HepG2 (cell line): ENCODE results near the gene DHH. TPM values are rescaled to one million over a fixed set of nuclear protein-coding genes. Genes with fewer than 3 reads are reported as not detected.

Source experiments
- ATAC-seq: fragments of 200-7000 bp; cut with Tn5 transposase; 3 replicates; pipeline ENCODE4 v1.9.1; 2020; ENCODE audit warnings: mild to moderate bottlenecking, moderate library complexity
- BruUV-seq: library from RNA; stranded (reverse); fragments of 400-500 nt; replicated peaks from 2 replicates; lab custom pipeline; 2021; lab: Mats Ljungman, UMichigan
- CTCF ChIA-PET: fragments of 300-600 bp; formaldehyde crosslinking; extraction: SDS; loops from one replicate; lab custom pipeline; 2021; ENCODE audit warnings: low total read pairs, inconsistent platforms, low intra/inter-chr PET ratio; lab: Yijun Ruan, JAX
- POLR2A ChIA-PET: fragments of 350-600 bp; sonication (Branson Sonifier 250); formaldehyde crosslinking; loops from one replicate; lab custom pipeline; 2020; ENCODE audit warnings: antibody characterized with exemption, inconsistent platforms; lab: Yijun Ruan, JAX
- DNase-seq: peaks from one replicate; pipeline ENCODE4 v3.0.0-alpha.2; 2015; ENCODE audit warnings: low spot score
- FAIRE-seq: peaks from 3 replicates; lab custom pipeline; 2011; peaks lifted over from hg19 to GRCh38; lab: Jason Lieb, UNC
- H2AFZ ChIP-seq: one replicate; pipeline ENCODE4 v1.6.1; 2011; ENCODE audit warnings: low read length, inconsistent platforms
- H3K27ac ChIP-seq: fragments of 300-600 bp; 3 replicates; pipeline ENCODE4 v1.8.0; 2011; ENCODE audit warnings: mixed run types, mild to moderate bottlenecking, mixed read lengths, low read length, inconsistent platforms; ENCODE audit not compliant: insufficient read depth; ENCODE audit errors: extremely low read length
- H3K27me3 ChIP-seq, 2 experiments: fragments of 200-600 bp in 1 of 2; 2 replicates in 1 of 2; 3 replicates in 1 of 2; pipeline versions ENCODE4 v1.6.0 to v1.8.0; 2011; ENCODE audit warnings: low read length in 2 of 2, mild to moderate bottlenecking in 2 of 2, moderate library complexity in 2 of 2, inconsistent platforms in 1 of 2; ENCODE audit not compliant: insufficient read depth in 2 of 2, control insufficient read depth in 1 of 2
- H3K36me3 ChIP-seq, 2 experiments: fragments of 200-600 bp in 1 of 2; replicated peaks in 1 of 2; 2 replicates in 1 of 2; 3 replicates in 1 of 2; pipeline versions ENCODE4 v1.5.1 to v1.8.0; 2011; ENCODE audit warnings: low read length in 2 of 2, inconsistent platforms in 1 of 2; ENCODE audit not compliant: insufficient read depth in 2 of 2, control insufficient read depth in 1 of 2
- H3K4me1 ChIP-seq: 2 replicates; pipeline ENCODE4 v1.5.1; 2012; ENCODE audit warnings: low read length, inconsistent platforms; ENCODE audit not compliant: insufficient read depth
- H3K4me2 ChIP-seq: 2 replicates; pipeline ENCODE4 v1.6.0; 2011; ENCODE audit warnings: low read depth, low read length, inconsistent platforms
- H3K4me3 ChIP-seq, 3 experiments: fragments of 200-600 bp in 1 of 3; sonication (generic), shearing (Covaris generic) in 1 of 3; replicated peaks in 1 of 3; 2 replicates each; pipeline ENCODE4 v1.5.1; 2011 to 2016; ENCODE audit warnings: low read length in 3 of 3, inconsistent platforms in 2 of 3, low read depth in 2 of 3, mild to moderate bottlenecking in 2 of 3, control low read depth in 1 of 3, mixed read lengths in 1 of 3; ENCODE audit not compliant: insufficient read depth in 1 of 3
- H3K79me2 ChIP-seq: one replicate; pipeline ENCODE4 v1.6.1; 2011; ENCODE audit warnings: low read length, inconsistent platforms; ENCODE audit not compliant: insufficient read depth
- H3K9ac ChIP-seq: 2 replicates; pipeline ENCODE4 v1.6.0; 2011; ENCODE audit warnings: mild to moderate bottlenecking, low read depth, low read length, inconsistent platforms; ENCODE audit not compliant: insufficient read depth
- H3K9me3 ChIP-seq: 2 replicates; pipeline ENCODE4 v1.5.1; 2012; ENCODE audit warnings: mild to moderate bottlenecking, low read length
- H4K20me1 ChIP-seq: 2 replicates; pipeline ENCODE4 v1.6.0; 2011; ENCODE audit warnings: inconsistent platforms, mild to moderate bottlenecking, low read length, moderate library complexity; ENCODE audit not compliant: insufficient read depth
- ATF7 ChIP-seq, 2 experiments: fragments of 450-650 bp in 1 of 2; sonication (generic) in 1 of 2; formaldehyde crosslinking in 1 of 2; IDR thresholded peaks; 2 replicates each; pipeline versions ENCODE4 v1.4.0 to v1.6.1; 2016 to 2020; ENCODE audit warnings: antibody characterized with exemption in 1 of 2, mild to moderate bottlenecking in 1 of 2, missing genetic modification reagents in 1 of 2
- BRD4 ChIP-seq: sonication (generic); formaldehyde crosslinking; IDR thresholded peaks from 2 replicates; pipeline ENCODE4 v1.4.0; 2020; ENCODE audit warnings: missing genetic modification reagents
- ISL2 ChIP-seq: sonication (generic); formaldehyde crosslinking; IDR thresholded peaks from 2 replicates; pipeline ENCODE4 v1.5.0; 2020; ENCODE audit warnings: missing genetic modification reagents
- KDM5B ChIP-seq: sonication (generic); formaldehyde crosslinking; IDR thresholded peaks from 2 replicates; pipeline ENCODE4 v1.4.0; 2020; ENCODE audit warnings: missing genetic modification reagents, mild to moderate bottlenecking, borderline replicate concordance
- KLF16 ChIP-seq, 2 experiments: sonication (generic) in 1 of 2; formaldehyde crosslinking in 1 of 2; IDR thresholded peaks; 2 replicates each; pipeline versions ENCODE4 v1.6.1 to v1.8.0; 2016 to 2023; ENCODE audit warnings: missing genetic modification reagents in 2 of 2, missing compliant biosample characterization in 1 of 2
- MAZ ChIP-seq, 2 experiments: sonication (generic) in 1 of 2; formaldehyde crosslinking in 1 of 2; IDR thresholded peaks; 2 replicates each; pipeline versions ENCODE4 v1.5.0 to v1.6.1; 2012 to 2020; ENCODE audit warnings: low read depth in 2 of 2, mild to moderate bottlenecking in 2 of 2, borderline replicate concordance in 1 of 2, improper control_type of control experiment in 1 of 2, low read length in 1 of 2, missing genetic modification reagents in 1 of 2, moderate library complexity in 1 of 2
- NFE2L1 ChIP-seq: sonication (generic); formaldehyde crosslinking; IDR thresholded peaks from 2 replicates; pipeline ENCODE4 v1.4.0; 2020; ENCODE audit warnings: missing genetic modification reagents, mild to moderate bottlenecking, borderline replicate concordance
- REST ChIP-seq, 2 experiments: IDR thresholded peaks; 2 replicates each; pipeline ENCODE4 v1.6.1; 2011 to 2012; ENCODE audit warnings: low read length in 2 of 2, borderline replicate concordance in 1 of 2, low read depth in 1 of 2, mild to moderate bottlenecking in 1 of 2, moderate library complexity in 1 of 2
- RXRB ChIP-seq: IDR thresholded peaks from 2 replicates; pipeline ENCODE4 v1.6.1; 2016; ENCODE audit warnings: borderline replicate concordance, missing genetic modification reagents, missing compliant biosample characterization
- SMYD3 ChIP-seq: sonication (generic); formaldehyde crosslinking; IDR thresholded peaks from 2 replicates; pipeline ENCODE4 v1.8.1; 2023; ENCODE audit warnings: mild to moderate bottlenecking, missing genetic modification reagents
- SOX6 ChIP-seq, 2 experiments: fragments of 450-650 bp in 1 of 2; sonication (generic) in 1 of 2; formaldehyde crosslinking in 1 of 2; IDR thresholded peaks; 2 replicates each; pipeline versions ENCODE4 v1.4.0 to v1.6.1; 2017 to 2020; ENCODE audit warnings: antibody characterized with exemption in 1 of 2, mild to moderate bottlenecking in 1 of 2, missing genetic modification reagents in 1 of 2
- SRF ChIP-seq: IDR thresholded peaks from 2 replicates; pipeline ENCODE4 v1.6.1; 2011; ENCODE audit warnings: mild to moderate bottlenecking, low read depth, low read length, moderate library complexity
- THYN1 ChIP-seq: sonication (generic); formaldehyde crosslinking; IDR thresholded peaks from 2 replicates; pipeline ENCODE4 v1.8.1; 2023; ENCODE audit warnings: low read depth, mild to moderate bottlenecking, moderate library complexity, missing genetic modification reagents, borderline replicate concordance
- ZNF138 ChIP-seq: sonication (generic); formaldehyde crosslinking; IDR thresholded peaks from 2 replicates; pipeline ENCODE4 v1.5.0; 2020; ENCODE audit warnings: mild to moderate bottlenecking, low read depth, missing genetic modification reagents
- ZNF510 ChIP-seq: sonication (generic); formaldehyde crosslinking; IDR thresholded peaks from 2 replicates; pipeline ENCODE4 v1.4.0; 2020; ENCODE audit warnings: low read depth, mild to moderate bottlenecking, missing genetic modification reagents
- ZNF513 ChIP-seq: sonication (generic); formaldehyde crosslinking; conservative IDR thresholded peaks from 2 replicates; pipeline ENCODE4 v1.5.0; 2020; ENCODE audit warnings: missing genetic modification reagents
- ZNF761 ChIP-seq: sonication (generic); formaldehyde crosslinking; conservative IDR thresholded peaks from 2 replicates; pipeline ENCODE4 v1.4.0; 2020; ENCODE audit warnings: mild to moderate bottlenecking, missing genetic modification reagents
- WGBS: methylation state at CpG from one replicate; pipeline ENCODE4 v1.1.6; 2017; ENCODE audit warnings: low lambda C conversion rate; 5-methylcytosine and 5-hydroxymethylcytosine counted together
- in situ Hi-C: cut with HindIII; loops from 2 replicates; pipeline ENCODE4 v1.10.0; 2017; ENCODE audit warnings: low pct_unique_long_range_greater_than_20kb; ENCODE audit not compliant: extremely low pct_ligation_motif_present
- intact Hi-C: fragments of 100-400 bp; cut with micrococcal nuclease; formaldehyde crosslinking; loops from one replicate; pipeline ENCODE4 v1.10.0; 2022; ENCODE audit not compliant: unreplicated experiment
- polyA plus RNA-seq, 8 experiments: library from polyadenylated mRNA; depleted of rRNA in 3 of 8; stranded (reverse) in 7 of 8; unstranded in 1 of 8; fragments of >200 nt; fragmentation: Illumina TruSeq in 4 of 8; extraction: Trizol in 4 of 8; gene quantifications; 2 replicates each; pipeline versions ENCODE4 v1.2.1 to v1.2.3, GENCODE V29; 2011 to 2016; ENCODE audit warnings: low read depth in 4 of 8, missing spikeins in 1 of 8, mixed read lengths in 1 of 8; ENCODE audit not compliant: insufficient read depth in 1 of 8
- total RNA-seq, 5 experiments: library from RNA; depleted of rRNA; stranded (reverse); fragments of >200 nt; fragmentation: Illumina TruSeq; extraction: Trizol; gene quantifications; 2 replicates each; pipeline ENCODE4 v1.2.3, GENCODE V29; 2016; ENCODE audit warnings: low read depth in 1 of 5

DHH gene
- total and polyA plus RNA-seq, 2 of the 13 experiments (the other 11 are each of a cell fraction or from before 2014, with no cell fraction given): not detected

GRCh38 chr12:49079793-49080192 is 14.8 kb downstream of the DHH start:
- 0 out of 2 replicates have a peak, but pooled peaks cover 6% of the 10 kb centered on the region for H3K4me1 ChIP-seq
- no peaks in the 10 kb centered on the region for H4K20me1 ChIP-seq
- H3K4me3 ChIP-seq: no peak overlapping the region
- 0% methylated on average over 1 of the region's 1 CpG for WGBS
- no peaks in the 10 kb centered on the region for H3K9me3 ChIP-seq
- intact Hi-C loops: no loop called here
- ChIA-PET POLR2A (interaction anchor here (2.4 kb wide), 1 partner anchor 50 kb away, joined by 6 read pairs; no protein-coding TSS in a partner anchor), CTCF (no interaction called here)
- no peak for DNase-seq
- TF ChIP-seq MAZ (IDR thresholded peaks at IDR 0.05; ENCODE audit: borderline replicate concordance, low read depth, low read length): no peak
- TF ChIP-seq MAZ (CRISPR knock-in tag; IDR thresholded peaks at IDR 0.05; ENCODE audit: low read depth): no peak
- no peak for TF ChIP-seq ZNF510 (CRISPR knock-in tag)
- TF ChIP-seq SMYD3 (CRISPR knock-in tag): no peak
- no peak for TF ChIP-seq ZNF138
- TF ChIP-seq KLF16 (CRISPR knock-in tag; IDR thresholded peaks at IDR 0.05): no peak
- no peak for TF ChIP-seq RXRB
- no peak for TF ChIP-seq ZNF513 (CRISPR knock-in tag)
- no peak for TF ChIP-seq ATF7 (IDR thresholded peaks at IDR 0.05)
- no peak for TF ChIP-seq ATF7 (CRISPR knock-in tag; IDR thresholded peaks at IDR 0.05)
- no peak for TF ChIP-seq KDM5B (CRISPR knock-in tag)
- no peak for TF ChIP-seq THYN1 (CRISPR knock-in tag)
- no peak for TF ChIP-seq ISL2
- no peak for TF ChIP-seq NFE2L1 (CRISPR knock-in tag)
- no peak for TF ChIP-seq REST (IDR thresholded peaks at IDR 0.05; ENCODE audit: borderline replicate concordance in 1 of 2, low read depth in 1 of 2, low read length in 2 of 2)
- TF ChIP-seq ZNF761 (CRISPR knock-in tag): no peak
- no peak for TF ChIP-seq SRF
- TF ChIP-seq BRD4 (CRISPR knock-in tag): no peak
- TF ChIP-seq SOX6 (IDR thresholded peaks at IDR 0.05): no peak
- no peak for TF ChIP-seq SOX6 (CRISPR knock-in tag; IDR thresholded peaks at IDR 0.05)
- H3K27me3 ChIP-seq: peaks cover 0 to 7% of the 10 kb centered on the region in 2 experiments; a peak in 1 of 5 replicates
- no peaks in the 10 kb centered on the region for H3K79me2 ChIP-seq
- H3K27ac ChIP-seq: no peak overlapping the region
- ATAC-seq: no peak
- no peak overlapping the region for H3K9ac ChIP-seq
- in situ Hi-C loops: no loop called here
- FAIRE-seq: no peak
- no peak overlapping the region for H3K4me2 ChIP-seq
- BruUV-seq: no TSS peak
- no peaks in the 10 kb centered on the region for H3K36me3 ChIP-seq
- no peak overlapping the region for H2AFZ ChIP-seq
